Rectal smooth muscle tissue (tissue), 1 donor: ENCODE measurements around the gene ODF4.
A peak's percentile ranks its signal among the peaks of the same experiment; 100 is the strongest.
"Not testable (repeated sequence)": the region's sequence is repeated elsewhere in the genome, so short reads cannot be mapped to it uniquely, and the experiment has no call there.

Experiments
- H3K27ac ChIP-seq: one replicate; pipeline ENCODE4 v1.7.0; 2013; ENCODE audit warnings: low read depth, low read length, inconsistent platforms
- H3K27me3 ChIP-seq: one replicate; pipeline ENCODE4 v1.7.0; 2013; ENCODE audit warnings: low read length; ENCODE audit not compliant: control insufficient read depth, insufficient read depth
- H3K36me3 ChIP-seq: one replicate; pipeline ENCODE4 v1.7.0; 2013; ENCODE audit warnings: low read length; ENCODE audit not compliant: control insufficient read depth, insufficient read depth
- H3K4me1 ChIP-seq: one replicate; pipeline ENCODE4 v1.7.0; 2013; ENCODE audit warnings: low read length; ENCODE audit not compliant: control insufficient read depth, insufficient read depth
- H3K4me3 ChIP-seq: one replicate; pipeline ENCODE4 v1.7.0; 2013; ENCODE audit warnings: low read length
- H3K9ac ChIP-seq: one replicate; pipeline ENCODE4 v1.7.0; 2013; ENCODE audit warnings: low read length

ODF4 gene

GRCh38 chr17:8377422-8377821 lies 37.8 kb downstream of the ODF4 start:
- no peak overlapping the region for H3K4me3 ChIP-seq
- no peak overlapping the region for H3K27ac ChIP-seq
- peaks cover 7% of the 10 kb centered on the region for H3K4me1 ChIP-seq
- peaks cover 14% of the 10 kb centered on the region for H3K36me3 ChIP-seq
- no peak overlapping the region for H3K9ac ChIP-seq
- H3K27me3 ChIP-seq = no peaks in the 10 kb centered on the region

- H3K4me3 ChIP-seq, H3K4me1 ChIP-seq, H3K27ac ChIP-seq, H3K27me3 ChIP-seq, H3K9ac ChIP-seq: not testable (repeated sequence)
- peaks cover 14% of the 10 kb centered on the region for H3K36me3 ChIP-seq
Measured at GRCh38 chr17:8378117-8378516, 38.5 kb downstream of the ODF4 start.

GRCh38 chr17:8380049-8380448 lies 40.4 kb downstream of the ODF4 start:
- H3K36me3 ChIP-seq = peaks cover 14% of the 10 kb centered on the region
- H3K4me3 ChIP-seq = no peak overlapping the region
- no peak overlapping the region for H3K27ac ChIP-seq

GRCh38 chr17:8382052-8382879 lies 42.6 kb downstream of the ODF4 start:
- H3K9ac ChIP-seq = peak overlapping the region; percentile 56
- H3K27me3 ChIP-seq = no peaks in the 10 kb centered on the region
- H3K4me3 ChIP-seq = peak overlapping the region; percentile 86
- H3K27ac ChIP-seq = peak overlapping the region; percentile 79
- peaks cover 4% of the 10 kb centered on the region for H3K4me1 ChIP-seq
- H3K36me3 ChIP-seq = peaks cover 14% of the 10 kb centered on the region

More at GRCh38 chr17:8380049-8380448, 40.4 kb downstream of the ODF4 start:
- Histone ChIP-seq H3K9ac (no peak overlapping the region), H3K4me1 (peaks cover 7% of the 10 kb centered on the region), H3K27me3 (no peaks in the 10 kb centered on the region)

GRCh38 chr17:8382880-8383142 lies 43.2 kb downstream of the ODF4 start:
- H3K4me3 ChIP-seq = peak overlapping the region; percentile 86
- H3K36me3 ChIP-seq = peaks cover 14% of the 10 kb centered on the region
- H3K9ac ChIP-seq = peak overlapping the region; percentile 56
- H3K4me1 ChIP-seq = peaks cover 4% of the 10 kb centered on the region
- peak overlapping the region; percentile 79 for H3K27ac ChIP-seq
- no peaks in the 10 kb centered on the region for H3K27me3 ChIP-seq

GRCh38 chr17:8383143-8383822 lies 43.6 kb downstream of the ODF4 start, which contains the start of gene RPL26:
Gene RPL26 (minus strand): TSS chr17:8383193. CDS start chr17:8382310, 883 bp downstream.
- Histone ChIP-seq H3K36me3 (peaks cover 12% of the 10 kb centered on the region), H3K27me3 (no peaks in the 10 kb centered on the region), H3K27ac (peak within 1 kb of the TSS; percentile 79), H3K4me1 (peaks cover 4% of the 10 kb centered on the region), H3K9ac (peak within 1 kb of the TSS; percentile 88), H3K4me3 (peak within 1 kb of the TSS; percentile 86)

- no peak overlapping the region for H3K27ac ChIP-seq
- no peak overlapping the region for H3K9ac ChIP-seq
- peaks cover 5% of the 10 kb centered on the region for H3K36me3 ChIP-seq
- no peaks in the 10 kb centered on the region for H3K27me3 ChIP-seq
- H3K4me3 ChIP-seq = no peak overlapping the region
- H3K4me1 ChIP-seq = peaks cover 4% of the 10 kb centered on the region
Measured at GRCh38 chr17:8384801-8385378, 45.2 kb downstream of the ODF4 start.

- no peak overlapping the region for H3K4me3 ChIP-seq
- no peaks in the 10 kb centered on the region for H3K27me3 ChIP-seq
- H3K4me1 ChIP-seq = peaks cover 3% of the 10 kb centered on the region
- no peaks in the 10 kb centered on the region for H3K36me3 ChIP-seq
- H3K27ac ChIP-seq = no peak overlapping the region
- H3K9ac ChIP-seq = no peak overlapping the region
Measured at GRCh38 chr17:8386841-8387240, 47.2 kb downstream of the ODF4 start.

- H3K4me3 ChIP-seq = no peak overlapping the region
- no peaks in the 10 kb centered on the region for H3K4me1 ChIP-seq
- H3K27me3 ChIP-seq = no peaks in the 10 kb centered on the region
- no peak overlapping the region for H3K9ac ChIP-seq
- no peaks in the 10 kb centered on the region for H3K36me3 ChIP-seq
- no peak overlapping the region for H3K27ac ChIP-seq
Measured at GRCh38 chr17:8387914-8388651, 48.4 kb downstream of the ODF4 start.

- H3K4me3 ChIP-seq = no peak overlapping the region
- H3K27me3 ChIP-seq = no peaks in the 10 kb centered on the region
- H3K36me3 ChIP-seq = no peaks in the 10 kb centered on the region
- H3K9ac ChIP-seq = no peak overlapping the region
- H3K27ac ChIP-seq = no peak overlapping the region
- H3K4me1 ChIP-seq = no peaks in the 10 kb centered on the region
Measured at GRCh38 chr17:8391711-8392110, 52.1 kb downstream of the ODF4 start.

- no peaks in the 10 kb centered on the region for H3K4me1 ChIP-seq
- peaks cover 1% of the 10 kb centered on the region for H3K27me3 ChIP-seq
- H3K36me3 ChIP-seq = no peaks in the 10 kb centered on the region
- no peak overlapping the region for H3K9ac ChIP-seq
- H3K4me3 ChIP-seq = no peak overlapping the region
- H3K27ac ChIP-seq = no peak overlapping the region
Measured at GRCh38 chr17:8392274-8392673, 52.6 kb downstream of the ODF4 start.
